CD1c-positive myeloid dendritic cell (primary cell): ENCODE data around the gene ABHD17A.

Experiments
- DNase-seq: peaks from one replicate; pipeline ENCODE4 v3.0.0-alpha.2; 2016; ENCODE audit errors: extremely low spot score

The ABHD17A gene

GRCh38 chr19:1864480-1865171 lies 20.7 kb downstream of the ABHD17A start:
- DNase-seq = peak; percentile 78

- peak; percentile 97 for DNase-seq
Measured at GRCh38 chr19:1863638-1864479, 21.4 kb downstream of the ABHD17A start.

- DNase-seq = no peak
Measured at GRCh38 chr19:1863328-1863637, 22.0 kb downstream of the ABHD17A start, which contains the start of gene KLF16. Gene KLF16, minus strand, starts transcription at chr19:1863579. Its CDS starts 82 bp downstream, at chr19:1863497.

GRCh38 chr19:1862424-1863327 lies 22.6 kb downstream of the ABHD17A start:
- peak; percentile 59 for DNase-seq

- no peak for DNase-seq
Measured at GRCh38 chr19:1862068-1862423, 23.2 kb downstream of the ABHD17A start.

GRCh38 chr19:1861599-1862031 lies 23.7 kb downstream of the ABHD17A start:
- DNase-seq = peak; percentile 39

- DNase-seq = no peak
Measured at GRCh38 chr19:1860821-1861598, 24.3 kb downstream of the ABHD17A start.

GRCh38 chr19:1860042-1860775 lies 25.1 kb downstream of the ABHD17A start:
- DNase-seq = peak; percentile 84

GRCh38 chr19:1859331-1859781 lies 25.9 kb downstream of the ABHD17A start:
- no peak for DNase-seq

- no peak for DNase-seq
Measured at GRCh38 chr19:1858412-1859081, 26.7 kb downstream of the ABHD17A start.

GRCh38 chr19:1857648-1858326 lies 27.5 kb downstream of the ABHD17A start:
- DNase-seq = peak; percentile 75

- DNase-seq = peak; percentile 93
Measured at GRCh38 chr19:1856698-1857603, 28.3 kb downstream of the ABHD17A start.

- DNase-seq = no peak
Measured at GRCh38 chr19:1856345-1856697, 29.0 kb downstream of the ABHD17A start.

GRCh38 chr19:1855828-1856255 lies 29.5 kb downstream of the ABHD17A start:
- DNase-seq = peak; percentile 34

GRCh38 chr19:1855040-1855827 lies 30.1 kb downstream of the ABHD17A start:
- peak; percentile 92 for DNase-seq

GRCh38 chr19:1854542-1855039 lies 30.7 kb downstream of the ABHD17A start:
- DNase-seq = no peak

- no peak for DNase-seq
Measured at GRCh38 chr19:1854039-1854541, 31.2 kb downstream of the ABHD17A start.
